D341Med (cell line): Measurements from ENCODE around the gene ACTR6.
A peak's percentile ranks its signal among the peaks of the same experiment; 100 is the strongest.

Experiments used
- DNase-seq: peaks from one replicate; pipeline ENCODE4 v3.0.0; 2012; ENCODE audit warnings: low spot score

The ACTR6 gene

GRCh38 chr12:100267603-100268281 lies 67.1 kb downstream of the ACTR6 start:
- peak; percentile 17 for DNase-seq

- DNase-seq, result no peak
These were observed 68.4 kb downstream of the ACTR6 start for GRCh38 chr12:100268835-100269564.

GRCh38 chr12:100273782-100274181 lies 73.2 kb downstream of the ACTR6 start:
- DNase-seq, result no peak
